Neuronal stem cell (in vitro differentiated cells): Measurements from ENCODE around the gene PCDHGA11.
"Not testable (repeated sequence)": the region's sequence is repeated elsewhere in the genome, so short reads cannot be mapped to it uniquely, and the experiment has no call there.

Experiments
- DNase-seq: peaks from one replicate; pipeline ENCODE4 v3.0.0-alpha.2; 2013; ENCODE audit warnings: low spot score
- H2AFZ ChIP-seq: one replicate; pipeline ENCODE4 v1.6.1; 2013; ENCODE audit warnings: mild to moderate bottlenecking, low read length, inconsistent platforms
- H2AK5ac ChIP-seq: 2 replicates; pipeline ENCODE4 v1.6.1; 2013; ENCODE audit warnings: low read depth, mild to moderate bottlenecking, inconsistent platforms, low read length, moderate library complexity, mixed read lengths
- H2BK120ac ChIP-seq: 2 replicates; pipeline ENCODE4 v1.6.1; 2013; ENCODE audit warnings: low read depth, mild to moderate bottlenecking, inconsistent platforms, low read length, moderate library complexity, mixed read lengths
- H2BK12ac ChIP-seq: one replicate; pipeline ENCODE4 v1.6.1; 2013; ENCODE audit warnings: low read length, inconsistent platforms
- H2BK15ac ChIP-seq: 2 replicates; pipeline ENCODE4 v1.6.1; 2013; ENCODE audit warnings: mild to moderate bottlenecking, low read length, inconsistent platforms, mixed read lengths
- H2BK5ac ChIP-seq: one replicate; pipeline ENCODE4 v1.6.1; 2013; ENCODE audit warnings: inconsistent platforms, mild to moderate bottlenecking, low read length, moderate library complexity
- H3K14ac ChIP-seq: one replicate; pipeline ENCODE4 v1.6.1; 2013; ENCODE audit warnings: low read length, inconsistent platforms
- H3K18ac ChIP-seq: 2 replicates; pipeline ENCODE4 v1.6.1; 2013; ENCODE audit warnings: low read length, inconsistent platforms
- H3K23ac ChIP-seq: 2 replicates; pipeline ENCODE4 v1.6.1; 2013; ENCODE audit warnings: low read depth, mild to moderate bottlenecking, mixed read lengths, low read length, inconsistent platforms; ENCODE audit not compliant: poor library complexity
- H3K27ac ChIP-seq: replicated peaks from 3 replicates; pipeline ENCODE4 v1.5.1; 2013; ENCODE audit warnings: low read length, inconsistent platforms
- H3K27me3 ChIP-seq, 3 experiments: 2 replicates each; pipeline ENCODE4 v1.6.1; 2013; ENCODE audit warnings: low read length in 3 of 3, mild to moderate bottlenecking in 2 of 3, inconsistent platforms in 1 of 3, low read depth in 1 of 3, mixed read lengths in 1 of 3, moderate library complexity in 1 of 3; ENCODE audit not compliant: control insufficient read depth in 3 of 3, insufficient read depth in 3 of 3
- H3K36me3 ChIP-seq, 2 donors: replicated peaks in 1 of 2; 2 replicates each; pipeline ENCODE4 v1.6.1; 2013; ENCODE audit warnings: low read length in 2 of 2; ENCODE audit not compliant: control insufficient read depth in 2 of 2, insufficient read depth in 2 of 2
- H3K4ac ChIP-seq: 2 replicates; pipeline ENCODE4 v1.6.1; 2013; ENCODE audit warnings: inconsistent platforms, mild to moderate bottlenecking, low read length, moderate library complexity
- H3K4me1 ChIP-seq, 2 donors: 1 replicate in 1 of 2; 2 replicates in 1 of 2; pipeline ENCODE4 v1.6.1; 2013; ENCODE audit warnings: low read length in 2 of 2, low read depth in 1 of 2; ENCODE audit not compliant: control insufficient read depth in 2 of 2, insufficient read depth in 1 of 2
- H3K4me2 ChIP-seq: one replicate; pipeline ENCODE4 v1.6.1; 2013; ENCODE audit warnings: mild to moderate bottlenecking, low read length, inconsistent platforms; ENCODE audit not compliant: insufficient read depth, poor library complexity, severe bottlenecking
- H3K4me3 ChIP-seq, 2 donors: 2 replicates each; pipeline ENCODE4 v1.5.1; 2013; ENCODE audit warnings: low read length in 2 of 2, mild to moderate bottlenecking in 2 of 2, inconsistent platforms in 1 of 2, moderate library complexity in 1 of 2
- H3K79me1 ChIP-seq: one replicate; pipeline ENCODE4 v1.6.1; 2013; ENCODE audit warnings: low read depth, mild to moderate bottlenecking, inconsistent platforms, low read length, moderate library complexity
- H3K9ac ChIP-seq: one replicate; pipeline ENCODE4 v1.6.1; 2013; ENCODE audit warnings: mild to moderate bottlenecking, low read depth, low read length, inconsistent platforms; ENCODE audit not compliant: poor library complexity
- H3K9me3 ChIP-seq, 2 donors: replicated peaks in 1 of 2; 2 replicates each; pipeline versions ENCODE3 to v1.6.1; 2013; ENCODE audit warnings: low read length in 2 of 2, mild to moderate bottlenecking in 2 of 2, inconsistent platforms in 1 of 2, low read depth in 1 of 2, mixed read lengths in 1 of 2, moderate library complexity in 1 of 2; ENCODE audit not compliant: control insufficient read depth in 2 of 2, insufficient read depth in 1 of 2
- H4K8ac ChIP-seq: one replicate; pipeline ENCODE4 v1.6.1; 2013; ENCODE audit warnings: low read depth, mild to moderate bottlenecking, inconsistent platforms, low read length, moderate library complexity
- H4K91ac ChIP-seq: one replicate; pipeline ENCODE4 v1.6.1; 2013; ENCODE audit warnings: low read length, low read depth, mild to moderate bottlenecking, inconsistent platforms; ENCODE audit not compliant: poor library complexity
- WGBS, 2 donors: extraction: QIAGEN DNeasy Blood & Tissue Kit; methylation state at CpG; one replicate each; pipeline ENCODE4 v1.1.7; 2013; ENCODE audit warnings: missing lambda C conversion rate in 2 of 2, mixed read lengths in 1 of 2; ENCODE audit not compliant: insufficient read length in 2 of 2, insufficient replicate concordance in 1 of 2; ENCODE audit errors: extremely low coverage in 2 of 2; 5-methylcytosine and 5-hydroxymethylcytosine counted together

PCDHGA11 gene

GRCh38 chr5:141384471-141385267, 36.2 kb upstream of the PCDHGA11 start:
- WGBS, 2 donors: no CpG with 5 or more reads among the region's 43 CpGs
- no peak overlapping the region for H3K18ac ChIP-seq
- no peak overlapping the region for H3K27ac ChIP-seq
- H3K79me1 ChIP-seq: peaks cover 3% of the 10 kb centered on the region
- H4K8ac ChIP-seq: peak overlapping the region; percentile 74
- H3K4ac ChIP-seq: no peak overlapping the region
- H2BK120ac ChIP-seq: no peak overlapping the region
- H3K27me3 ChIP-seq: no peaks in the 10 kb centered on the region
- H3K23ac ChIP-seq: no peak overlapping the region
- H2AK5ac ChIP-seq: peak overlapping the region; percentile 34
- H3K4me3 ChIP-seq: peak overlapping the region in 1 of 2 donors; percentile 57
- H2AFZ ChIP-seq: no peak overlapping the region
- DNase-seq: no peak
- no peak overlapping the region for H4K91ac ChIP-seq
- H3K36me3 ChIP-seq: no peaks in the 10 kb centered on the region
- no peak overlapping the region for H3K9ac ChIP-seq
- H3K4me1 ChIP-seq: no peaks in the 10 kb centered on the region
- peaks cover 32 to 43% of the 10 kb centered on the region in 2 donors for H3K9me3 ChIP-seq
- H3K4me2 ChIP-seq: no peak overlapping the region
- H3K14ac ChIP-seq: no peak overlapping the region
- H2BK12ac ChIP-seq: no peak overlapping the region
- H2BK5ac ChIP-seq: no peak overlapping the region
- H2BK15ac ChIP-seq: no peak overlapping the region

DNA sequence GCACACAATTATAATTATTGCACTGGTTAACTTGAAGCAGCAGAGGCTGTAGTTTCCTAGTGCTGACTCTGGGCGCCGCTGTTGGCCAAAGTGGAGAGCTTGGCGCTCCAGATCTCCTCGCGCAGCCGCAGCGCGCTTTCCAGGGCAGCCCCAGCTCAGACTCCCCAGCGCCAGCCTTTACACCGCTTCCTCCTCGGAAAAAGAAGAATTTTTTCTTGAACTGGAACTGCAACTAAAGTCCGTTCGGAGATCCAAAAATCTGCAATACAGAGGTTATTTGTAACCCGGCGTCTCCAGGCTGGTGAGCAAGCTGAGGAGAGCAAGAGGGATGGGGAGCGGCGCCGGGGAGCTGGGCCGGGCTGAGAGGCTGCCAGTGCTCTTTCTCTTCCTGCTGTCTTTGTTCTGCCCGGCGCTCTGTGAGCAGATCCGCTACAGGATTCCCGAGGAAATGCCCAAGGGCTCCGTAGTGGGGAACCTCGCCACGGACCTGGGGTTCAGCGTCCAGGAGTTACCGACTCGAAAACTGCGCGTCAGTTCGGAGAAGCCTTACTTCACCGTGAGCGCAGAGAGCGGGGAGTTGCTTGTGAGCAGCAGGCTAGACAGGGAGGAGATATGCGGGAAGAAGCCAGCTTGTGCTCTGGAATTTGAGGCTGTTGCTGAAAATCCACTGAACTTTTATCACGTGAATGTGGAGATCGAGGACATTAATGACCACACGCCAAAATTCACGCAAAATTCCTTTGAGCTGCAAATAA, 33.1 kb upstream of the PCDHGA11 start, which contains the start of gene PCDHGB4:
PCDHGB4 (plus strand) TSS at position 142 of the 755 bp plus-strand sequence; CDS start at position 329, 187 bp downstream.
- Histone ChIP-seq H3K9me3 (peaks cover 40 to 64% of the 10 kb centered on the region in 2 donors), H3K4me2 (peak within 1 kb of the TSS; percentile 32), H3K4me3 (peak within 1 kb of the TSS in 1 of 2 donors; percentile 42), H2AFZ (peak within 1 kb of the TSS; percentile 82), H3K36me3 (peaks cover 7 to 11% of the 10 kb centered on the region in 2 donors)
- not testable (repeated sequence) for H3K27me3 ChIP-seq, H4K8ac ChIP-seq, H3K79me1 ChIP-seq, H2BK5ac ChIP-seq, H2BK120ac ChIP-seq, H3K18ac ChIP-seq, H3K23ac ChIP-seq, H3K9ac ChIP-seq, H3K4me1 ChIP-seq, H3K27ac ChIP-seq, H2AK5ac ChIP-seq, H3K14ac ChIP-seq, H4K91ac ChIP-seq, H2BK15ac ChIP-seq, H3K4ac ChIP-seq, H2BK12ac ChIP-seq
- no CpG with 5 or more reads among the region's 40 CpGs for WGBS, 2 donors
- DNase-seq: peak; percentile 6

DNA sequence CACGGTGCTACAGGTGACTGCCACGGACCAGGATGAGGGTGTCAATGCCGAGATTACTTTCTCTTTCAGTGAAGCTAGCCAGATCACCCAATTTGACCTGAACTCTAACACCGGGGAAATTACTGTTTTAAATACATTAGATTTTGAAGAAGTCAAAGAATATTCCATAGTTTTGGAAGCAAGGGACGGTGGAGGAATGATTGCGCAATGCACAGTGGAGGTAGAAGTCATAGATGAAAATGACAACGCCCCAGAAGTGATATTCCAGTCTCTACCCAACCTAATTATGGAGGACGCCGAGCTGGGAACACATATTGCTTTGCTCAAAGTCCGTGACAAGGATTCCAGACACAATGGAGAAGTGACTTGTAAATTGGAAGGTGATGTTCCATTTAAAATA, 32.2 kb upstream of the PCDHGA11 start:
- Histone ChIP-seq H2AFZ (no peak overlapping the region), H3K79me1 (peaks cover 4% of the 10 kb centered on the region), H3K23ac (no peak overlapping the region), H3K4me1 (no peaks in the 10 kb centered on the region), H4K8ac (no peak overlapping the region), H3K14ac (no peak overlapping the region), H3K9ac (no peak overlapping the region), H2BK5ac (no peak overlapping the region), H4K91ac (no peak overlapping the region), H3K4me2 (no peak overlapping the region), H3K18ac (no peak overlapping the region), H3K27me3 (no peaks in the 10 kb centered on the region), H3K4ac (no peak overlapping the region), H3K27ac (no peak overlapping the region), H2BK120ac (no peak overlapping the region), H2BK15ac (no peak overlapping the region), H3K9me3 (peaks cover 39 to 64% of the 10 kb centered on the region in 2 donors), H3K4me3 (no peak overlapping the region), H2AK5ac (no peak overlapping the region), H2BK12ac (no peak overlapping the region), H3K36me3 (peaks cover 11 to 20% of the 10 kb centered on the region in 2 donors)
- no CpG with 5 or more reads among the region's 10 CpGs for WGBS, 2 donors
- DNase-seq: no peak
